GM12875 (cell line): Measurements from ENCODE around the gene DNAJB8.

ENCODE experiments used
- H3K4me3 ChIP-seq: one replicate; pipeline ENCODE4 v1.5.1; 2011; ENCODE audit warnings: low read depth, low read length, control low read depth
- CTCF ChIP-seq: IDR thresholded peaks from 2 replicates; pipeline ENCODE4 v1.5.1; 2011; ENCODE audit warnings: low read depth, mild to moderate bottlenecking, control low read depth, inconsistent platforms, low read length, moderate library complexity, borderline replicate concordance; ENCODE audit not compliant: insufficient read depth

The DNAJB8 gene

DNA sequence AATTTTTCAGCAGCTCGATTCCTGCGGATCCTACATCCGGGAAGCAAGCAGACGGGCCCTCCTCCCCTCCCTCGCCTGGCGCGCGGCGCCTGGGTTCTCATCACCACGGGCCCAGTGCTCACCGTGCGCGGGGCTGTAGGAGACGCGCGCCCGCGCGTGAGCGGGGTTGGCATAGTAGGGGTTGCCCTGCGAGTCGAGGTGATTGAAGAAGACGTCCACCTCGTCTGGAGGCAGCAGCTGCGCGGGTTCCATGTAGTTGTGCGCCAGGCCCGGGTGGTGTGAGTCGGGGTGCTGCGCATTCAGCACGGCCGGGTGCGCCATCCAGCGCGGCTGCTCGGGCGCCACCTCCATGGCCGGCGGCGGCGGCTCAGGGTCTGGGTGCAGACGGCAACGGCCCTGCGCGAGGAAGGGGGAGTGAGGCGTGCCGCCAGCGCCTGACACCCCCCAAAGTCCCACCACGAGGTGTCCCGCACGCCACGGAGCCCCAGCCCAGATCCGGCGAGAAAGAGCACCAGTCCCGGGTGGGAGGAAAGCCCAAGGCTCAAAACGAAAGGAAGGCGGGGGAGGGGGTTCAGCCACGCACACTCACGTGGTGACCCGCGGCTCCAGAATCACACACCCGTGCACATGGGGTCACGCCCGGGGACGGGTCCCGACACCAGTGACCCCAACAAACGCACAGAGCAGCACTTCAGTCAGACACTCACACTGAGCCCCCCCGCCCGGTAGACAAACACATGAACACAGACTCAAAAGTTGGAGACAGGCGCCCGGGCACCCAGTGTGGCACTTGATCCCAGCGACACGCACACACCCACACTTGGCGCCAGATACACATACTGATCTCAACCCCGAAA is 20.2 kb upstream of the DNAJB8 start:
- H3K4me3 ChIP-seq = no peak overlapping the region
- no peak for TF ChIP-seq CTCF

DNA sequence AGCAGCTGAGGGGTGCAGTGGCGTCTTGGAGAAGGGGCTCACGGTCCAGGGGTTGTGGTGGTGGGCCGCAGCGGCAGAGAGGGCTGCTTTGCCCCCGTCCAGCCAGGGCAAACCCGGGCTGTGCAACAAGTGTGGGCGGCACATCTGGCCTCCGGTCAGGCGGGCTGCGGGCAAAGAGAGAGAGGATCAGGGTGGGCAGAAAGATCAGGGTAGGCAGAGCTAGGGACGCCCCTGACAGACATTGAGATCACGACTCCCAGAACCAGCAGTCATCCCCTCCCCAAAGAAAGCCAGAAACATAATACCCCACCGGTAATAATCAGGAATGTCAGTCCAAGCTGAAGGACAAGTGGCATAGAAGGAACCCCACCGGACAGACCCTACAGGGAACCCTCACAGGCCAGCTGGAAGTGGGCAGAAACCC is 19.5 kb upstream of the DNAJB8 start:
- TF ChIP-seq CTCF = no peak
- H3K4me3 ChIP-seq = no peak overlapping the region

- no peak overlapping the region for H3K4me3 ChIP-seq
- no peak for TF ChIP-seq CTCF
Measured at GRCh38 chr3:128485282-128486204, 18.9 kb upstream of the DNAJB8 start.

DNA sequence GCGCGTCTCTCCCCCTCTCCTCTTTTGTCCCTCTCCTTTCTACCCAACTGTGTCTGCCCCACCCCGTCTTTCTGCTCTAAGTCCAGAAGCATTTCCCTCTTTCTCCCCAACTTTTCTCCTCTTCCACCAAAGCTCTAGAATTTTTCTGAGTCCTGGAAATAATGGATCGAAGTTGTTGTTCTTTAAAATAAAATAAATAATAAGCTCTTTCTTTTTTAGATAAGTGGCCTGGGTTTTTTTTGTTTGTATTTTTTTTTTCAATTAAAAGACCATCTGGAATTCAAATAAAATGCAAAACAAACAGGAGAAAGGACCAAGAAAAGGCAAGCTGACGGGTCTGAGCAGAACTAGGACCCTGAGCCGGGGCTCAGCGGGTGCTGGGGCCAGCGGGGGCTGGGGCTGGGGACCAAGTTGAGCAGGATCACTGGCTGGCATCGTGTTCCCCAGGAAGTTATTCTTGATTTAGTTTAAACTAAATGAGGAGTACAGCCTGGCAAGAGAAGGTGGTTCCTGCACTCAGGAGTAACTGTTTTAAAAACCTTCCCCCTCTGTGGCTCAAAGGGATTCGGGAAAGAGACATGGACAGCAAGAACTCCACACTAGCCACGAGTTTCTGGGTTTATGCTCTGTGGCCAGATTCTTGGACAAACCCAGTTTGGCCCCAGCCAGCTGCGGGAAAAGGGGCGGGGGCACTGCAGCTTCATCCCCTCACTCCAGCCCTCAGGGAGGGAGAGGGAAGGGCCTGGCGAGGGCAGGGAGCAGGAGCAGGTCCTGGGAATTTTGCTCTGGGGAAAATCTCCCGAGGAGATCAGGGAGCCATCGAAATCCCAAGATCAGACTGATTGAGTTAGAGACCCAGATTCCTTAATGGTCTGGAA is 18.0 kb upstream of the DNAJB8 start:
- H3K4me3 ChIP-seq = no peak overlapping the region
- no peak for TF ChIP-seq CTCF

DNA sequence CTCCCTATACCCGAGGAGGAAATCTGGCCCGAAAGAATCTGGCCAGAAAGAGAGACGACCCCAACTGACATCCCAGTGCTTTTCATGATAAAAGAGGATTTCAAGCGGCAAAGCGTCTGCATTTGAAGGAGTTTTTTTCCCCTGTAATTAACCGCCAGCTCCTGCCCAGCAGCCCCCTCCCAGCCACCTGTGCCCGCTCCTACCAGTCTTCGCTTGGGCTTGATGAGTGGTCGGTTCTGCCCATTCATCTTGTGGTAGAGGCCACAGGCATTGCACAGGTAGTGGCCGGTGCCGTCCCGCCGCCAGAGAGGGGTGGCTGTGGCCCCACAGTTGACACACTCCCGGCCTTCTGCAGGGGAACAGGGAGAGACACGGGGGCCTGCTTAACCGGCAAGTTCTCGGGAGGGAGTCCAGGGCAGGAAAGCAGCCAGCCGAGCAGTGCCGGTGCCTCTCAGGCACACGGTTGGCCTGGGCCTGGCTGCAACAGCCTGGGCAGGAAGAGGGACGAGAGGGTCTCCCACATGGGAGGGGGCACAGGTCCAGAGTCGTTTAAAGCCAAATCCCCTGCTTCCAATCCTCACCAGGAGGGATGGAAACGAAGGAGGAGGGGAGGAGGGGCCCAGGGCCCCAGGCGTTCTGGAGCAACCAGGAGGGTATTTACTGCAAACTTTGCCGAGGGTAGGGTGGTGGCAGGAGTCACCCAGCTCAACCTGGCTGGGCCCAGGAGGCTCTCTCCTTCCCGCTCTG is 17.1 kb upstream of the DNAJB8 start:
- H3K4me3 ChIP-seq = no peak overlapping the region
- no peak for TF ChIP-seq CTCF

GRCh38 chr3:128482666-128483656 is 16.3 kb upstream of the DNAJB8 start:
- no peak overlapping the region for H3K4me3 ChIP-seq

More at GRCh38 chr3:128482666-128483656, 16.3 kb upstream of the DNAJB8 start:
- TF ChIP-seq CTCF = no peak
